Osteocyte (in vitro differentiated cells): ENCODE data around the gene MTFMT. TPM values are rescaled to one million over a fixed set of nuclear protein-coding genes. Genes with fewer than 3 reads are reported as not detected.

Experiments
- DNase-seq: peaks from one replicate; pipeline ENCODE4 v3.0.0; 2021; ENCODE audit warnings: mixed read lengths; ENCODE audit not compliant: unreplicated experiment; ENCODE audit errors: extremely low spot score
- H3K27ac Mint-ChIP-seq: one replicate; pipeline ENCODE4 v1.8.0; 2021; ENCODE audit warnings: mild to moderate bottlenecking, mixed read lengths; ENCODE audit not compliant: unreplicated experiment
- H3K27me3 Mint-ChIP-seq: one replicate; pipeline ENCODE4 v1.8.0; 2021; ENCODE audit warnings: mixed read lengths; ENCODE audit not compliant: unreplicated experiment
- H3K36me3 Mint-ChIP-seq: one replicate; pipeline ENCODE4 v1.8.0; 2021; ENCODE audit warnings: mixed read lengths; ENCODE audit not compliant: unreplicated experiment
- H3K4me1 Mint-ChIP-seq: one replicate; pipeline ENCODE4 v1.8.0; 2021; ENCODE audit warnings: mixed read lengths; ENCODE audit not compliant: unreplicated experiment
- H3K4me3 Mint-ChIP-seq: one replicate; pipeline ENCODE4 v1.8.0; 2021; ENCODE audit warnings: mild to moderate bottlenecking, moderate library complexity, mixed read lengths; ENCODE audit not compliant: unreplicated experiment
- H3K9me3 Mint-ChIP-seq: one replicate; pipeline ENCODE4 v1.8.0; 2021; ENCODE audit warnings: mixed read lengths; ENCODE audit not compliant: unreplicated experiment
- total RNA-seq: library from RNA; stranded (reverse); gene quantifications from 2 replicates; pipeline ENCODE4 v1.2.1, GENCODE V29; 2021
- TF ChIP-seq, protein P1 (sequence below): fragments of 200-600 bp; sonication (generic); IDR thresholded peaks from 2 replicates; pipeline ENCODE4 v1.5.0; 2021; ENCODE audit warnings: antibody characterized with exemption, mild to moderate bottlenecking, moderate library complexity

The MTFMT gene
- total RNA-seq, 1 donor from 2014 or later: 16.3 TPM

DNA sequence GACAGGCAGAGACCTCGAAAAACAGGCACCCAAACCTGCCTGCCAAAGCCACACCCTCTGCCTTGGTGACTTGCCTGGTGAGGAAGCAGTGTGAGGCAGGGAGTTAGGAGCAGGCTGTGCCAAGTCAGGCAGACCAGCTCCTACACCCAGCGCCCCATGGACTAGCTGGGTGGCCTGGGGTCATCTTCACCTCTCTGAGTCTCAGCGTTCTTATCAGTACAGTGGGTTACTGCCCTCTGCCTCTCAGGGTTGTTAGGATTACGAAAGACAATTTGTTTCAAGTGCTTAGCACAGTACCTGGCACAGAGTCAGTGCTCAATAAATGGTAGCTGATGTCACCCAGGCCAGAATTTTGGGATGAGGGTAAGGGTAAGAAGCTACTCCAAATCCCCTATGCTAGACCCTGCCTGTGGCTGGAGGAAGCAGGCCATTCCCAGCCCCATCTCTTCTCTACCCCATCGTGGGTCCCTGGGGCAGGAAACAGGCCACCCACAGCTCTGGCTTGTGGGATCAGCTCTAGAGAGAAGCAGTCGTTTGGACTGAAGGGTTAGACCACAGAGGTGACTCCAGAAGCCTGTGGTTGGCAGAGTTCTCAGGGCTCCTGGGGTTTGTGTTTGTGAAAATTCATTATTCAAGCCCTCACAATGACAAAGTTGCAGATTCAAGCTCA lies 25.9 kb upstream of the MTFMT start:
- peaks cover 17% of the 10 kb centered on the region for H3K4me1 Mint-ChIP-seq
- H3K27me3 Mint-ChIP-seq: no peaks in the 10 kb centered on the region
- H3K9me3 Mint-ChIP-seq: no peaks in the 10 kb centered on the region
- TF ChIP-seq, protein P1, sequence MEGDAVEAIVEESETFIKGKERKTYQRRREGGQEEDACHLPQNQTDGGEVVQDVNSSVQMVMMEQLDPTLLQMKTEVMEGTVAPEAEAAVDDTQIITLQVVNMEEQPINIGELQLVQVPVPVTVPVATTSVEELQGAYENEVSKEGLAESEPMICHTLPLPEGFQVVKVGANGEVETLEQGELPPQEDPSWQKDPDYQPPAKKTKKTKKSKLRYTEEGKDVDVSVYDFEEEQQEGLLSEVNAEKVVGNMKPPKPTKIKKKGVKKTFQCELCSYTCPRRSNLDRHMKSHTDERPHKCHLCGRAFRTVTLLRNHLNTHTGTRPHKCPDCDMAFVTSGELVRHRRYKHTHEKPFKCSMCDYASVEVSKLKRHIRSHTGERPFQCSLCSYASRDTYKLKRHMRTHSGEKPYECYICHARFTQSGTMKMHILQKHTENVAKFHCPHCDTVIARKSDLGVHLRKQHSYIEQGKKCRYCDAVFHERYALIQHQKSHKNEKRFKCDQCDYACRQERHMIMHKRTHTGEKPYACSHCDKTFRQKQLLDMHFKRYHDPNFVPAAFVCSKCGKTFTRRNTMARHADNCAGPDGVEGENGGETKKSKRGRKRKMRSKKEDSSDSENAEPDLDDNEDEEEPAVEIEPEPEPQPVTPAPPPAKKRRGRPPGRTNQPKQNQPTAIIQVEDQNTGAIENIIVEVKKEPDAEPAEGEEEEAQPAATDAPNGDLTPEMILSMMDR: no peak
- no peak overlapping the region for H3K27ac Mint-ChIP-seq
- no peak overlapping the region for H3K4me3 Mint-ChIP-seq
- no peak for DNase-seq
- peaks cover 1% of the 10 kb centered on the region for H3K36me3 Mint-ChIP-seq

DNA sequence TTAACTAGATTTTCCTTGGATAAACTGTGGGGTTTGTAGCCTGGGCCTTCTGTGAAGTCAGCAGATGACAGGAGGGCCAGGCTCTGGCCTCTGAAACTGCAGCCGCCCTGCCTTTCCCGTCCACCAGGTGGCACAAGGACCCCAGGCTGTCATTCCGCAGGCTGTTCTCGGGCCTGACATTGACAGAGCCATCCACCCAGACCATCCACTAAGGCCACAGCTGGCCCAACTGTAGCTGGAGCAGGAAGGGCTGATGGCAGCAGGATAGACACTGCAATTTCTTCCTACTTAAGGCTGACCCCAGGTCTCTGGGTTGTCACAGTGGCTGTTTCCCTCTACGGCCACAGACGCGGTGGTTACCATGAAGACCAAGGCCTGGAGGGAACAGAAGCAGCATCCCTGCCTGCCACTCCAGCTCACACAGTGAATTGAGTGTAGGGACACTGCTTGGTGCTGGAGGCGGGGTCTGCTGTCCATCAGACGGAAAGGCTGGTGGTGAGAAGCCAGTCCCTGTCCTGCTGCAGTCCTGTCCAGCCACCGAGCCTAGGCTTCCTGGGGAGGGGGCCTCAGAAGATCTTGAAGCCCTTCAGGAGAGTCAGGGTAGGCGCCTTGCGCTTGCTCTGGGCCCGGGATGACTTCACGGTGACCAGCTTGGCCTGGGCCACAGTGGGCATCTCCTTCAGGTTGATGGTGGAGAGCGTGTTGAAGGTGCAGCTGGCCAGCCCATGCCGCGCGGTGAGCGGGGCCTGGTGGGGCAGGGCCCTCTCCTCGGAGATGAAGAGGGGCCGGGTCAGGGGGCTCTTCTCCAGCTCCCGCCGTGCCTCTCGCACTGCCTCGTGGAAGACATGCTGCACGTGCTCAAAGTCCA lies 25.1 kb upstream of the MTFMT start:
- DNase-seq: peak; percentile 91
- no peaks in the 10 kb centered on the region for H3K27me3 Mint-ChIP-seq
- H3K27ac Mint-ChIP-seq: no peak overlapping the region
- H3K9me3 Mint-ChIP-seq: no peaks in the 10 kb centered on the region
- H3K4me1 Mint-ChIP-seq: peaks cover 25% of the 10 kb centered on the region
- TF ChIP-seq, protein P1: peak; percentile 94
- peaks cover 1% of the 10 kb centered on the region for H3K36me3 Mint-ChIP-seq
- no peak overlapping the region for H3K4me3 Mint-ChIP-seq

DNA sequence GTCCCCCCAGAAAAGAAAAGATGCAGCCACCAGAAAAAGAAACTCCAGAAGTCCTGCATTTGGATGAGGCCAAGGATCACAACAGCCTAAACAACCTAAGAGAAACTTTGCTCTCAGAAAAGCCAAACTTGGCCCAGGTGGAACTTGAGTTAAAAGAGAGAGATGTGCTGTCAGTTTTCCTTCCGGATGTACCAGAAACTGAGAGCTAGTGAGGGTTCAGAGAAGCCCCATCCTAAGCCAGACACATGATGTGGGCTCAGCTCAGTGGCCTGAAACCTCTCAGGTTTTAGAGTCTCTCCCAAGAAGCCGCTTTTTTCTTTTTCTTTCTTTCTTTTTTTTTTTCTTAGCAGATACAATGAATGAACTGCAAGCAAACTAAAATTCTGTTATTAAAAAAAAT lies 23.5 kb upstream of the MTFMT start:
- Mint-ChIP-seq H3K27me3 (no peaks in the 10 kb centered on the region), H3K9me3 (no peaks in the 10 kb centered on the region), H3K36me3 (peaks cover 1% of the 10 kb centered on the region), H3K4me3 (no peak overlapping the region), H3K27ac (no peak overlapping the region), H3K4me1 (peaks cover 32% of the 10 kb centered on the region)
- DNase-seq: no peak
- TF ChIP-seq, protein P1: no peak

DNA sequence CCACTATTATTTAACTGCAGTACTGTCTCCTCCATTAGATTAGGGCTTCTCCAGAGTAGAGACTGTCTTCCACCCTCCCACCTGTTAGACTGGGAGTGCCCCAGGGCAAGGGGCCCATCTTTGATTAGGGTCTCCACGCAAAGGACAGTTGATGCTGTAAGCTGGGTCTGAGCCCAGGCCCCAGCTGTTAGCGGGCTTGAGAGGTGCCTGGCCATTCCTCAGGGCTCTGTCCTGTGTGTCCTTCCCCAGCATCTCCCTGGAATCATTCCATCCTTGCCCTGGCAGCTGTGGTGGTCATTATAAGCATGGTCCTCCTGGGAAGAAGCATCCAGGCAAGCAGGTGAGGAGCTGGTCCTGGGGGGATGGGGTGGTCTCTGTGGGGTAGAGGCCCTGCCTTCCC lies 21.8 kb upstream of the MTFMT start:
- DNase-seq: no peak
- H3K9me3 Mint-ChIP-seq: no peaks in the 10 kb centered on the region
- no peaks in the 10 kb centered on the region for H3K27me3 Mint-ChIP-seq
- H3K27ac Mint-ChIP-seq: no peak overlapping the region
- H3K4me3 Mint-ChIP-seq: no peak overlapping the region
- TF ChIP-seq, protein P1: no peak
- peaks cover 1% of the 10 kb centered on the region for H3K36me3 Mint-ChIP-seq
- peaks cover 23% of the 10 kb centered on the region for H3K4me1 Mint-ChIP-seq

DNA sequence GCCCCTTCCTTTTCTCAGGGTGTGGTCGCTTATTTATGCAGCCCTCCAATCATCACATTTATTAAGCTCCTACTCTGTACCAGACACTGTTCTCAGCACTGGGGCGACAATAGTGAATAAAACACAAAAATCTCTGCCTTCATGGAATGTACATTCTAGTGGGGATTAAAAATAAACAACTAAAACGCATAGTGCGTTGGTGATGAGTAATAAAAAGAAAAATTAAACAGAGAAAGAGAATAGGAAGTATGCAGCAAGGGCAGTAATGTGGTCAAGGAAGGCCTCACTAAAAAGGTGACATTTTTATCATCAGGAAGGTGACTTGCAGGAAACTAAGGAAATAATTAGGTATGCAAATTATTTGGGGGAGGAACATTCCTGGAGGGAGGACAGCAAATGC lies 20.8 kb upstream of the MTFMT start:
- H3K4me3 Mint-ChIP-seq: peak overlapping the region; percentile 64
- peak overlapping the region; percentile 9 for H3K27ac Mint-ChIP-seq

More for the DNA sequence above, 20.8 kb upstream of the MTFMT start:
- peaks cover 16% of the 10 kb centered on the region for H3K4me1 Mint-ChIP-seq
- H3K27me3 Mint-ChIP-seq: no peaks in the 10 kb centered on the region
- TF ChIP-seq, protein P1: no peak
- H3K36me3 Mint-ChIP-seq: peaks cover 1% of the 10 kb centered on the region
- H3K9me3 Mint-ChIP-seq: no peaks in the 10 kb centered on the region
- no peak for DNase-seq
